GM19324 (cell line): ENCODE data around the gene MGMT.

Source experiments
- ATAC-seq: cut with Tn5 transposase; IDR thresholded peaks from one replicate; pipeline ENCODE4 v1.9.1; 2021; ENCODE audit warnings: mild to moderate bottlenecking, moderate library complexity; ENCODE audit not compliant: unreplicated experiment, low FRiP score

Gene MGMT

DNA sequence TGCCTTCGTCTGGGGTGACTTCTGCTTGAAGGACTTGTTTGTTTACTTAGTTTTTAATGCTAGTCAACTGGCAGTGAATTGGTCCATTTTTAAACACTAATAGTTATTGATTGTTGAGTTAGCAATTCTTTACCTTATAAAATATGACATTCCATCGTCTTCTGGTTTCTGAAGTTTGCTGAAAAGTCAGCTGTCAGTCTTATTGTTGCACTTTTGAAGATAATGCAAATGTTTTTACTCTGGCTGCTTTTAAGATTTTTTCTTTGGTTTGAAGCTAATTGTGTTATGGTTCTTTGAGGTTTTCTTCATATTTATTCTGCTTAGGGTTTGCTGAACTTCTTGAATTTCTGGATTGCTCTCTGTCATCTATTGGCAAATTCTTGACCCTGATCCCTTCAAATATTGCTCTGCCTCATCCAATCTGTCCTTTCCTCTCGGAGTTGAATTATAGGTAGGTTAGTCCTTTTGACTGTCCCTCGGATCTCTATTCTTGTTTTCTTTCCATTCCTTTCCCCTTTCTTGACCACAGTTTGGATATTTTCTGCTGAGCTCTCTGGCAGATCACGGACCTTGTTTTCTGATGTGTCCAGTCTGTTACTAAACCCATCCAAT is 24.2 kb downstream of the MGMT start:
- ATAC-seq = no peak

DNA sequence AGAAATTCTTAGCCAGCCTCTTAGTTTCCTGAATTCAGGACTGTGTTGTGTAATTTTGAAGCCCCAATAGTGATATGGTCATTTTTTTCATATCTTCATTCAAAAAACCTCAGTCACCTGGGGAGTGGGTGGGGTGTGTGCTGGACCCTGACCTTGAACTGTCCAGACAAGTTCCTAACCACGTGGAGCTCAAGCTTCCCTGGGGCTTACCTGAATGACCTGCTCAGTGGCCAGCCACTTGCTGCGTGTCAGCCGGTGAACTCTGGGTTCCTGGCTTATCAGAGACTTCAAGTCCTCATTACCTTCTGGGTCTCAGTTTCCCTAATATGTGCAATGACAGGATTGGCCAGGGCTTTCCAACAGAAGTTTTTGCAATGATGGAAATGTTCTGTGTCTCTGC is 27.1 kb downstream of the MGMT start:
- ATAC-seq = no peak

DNA sequence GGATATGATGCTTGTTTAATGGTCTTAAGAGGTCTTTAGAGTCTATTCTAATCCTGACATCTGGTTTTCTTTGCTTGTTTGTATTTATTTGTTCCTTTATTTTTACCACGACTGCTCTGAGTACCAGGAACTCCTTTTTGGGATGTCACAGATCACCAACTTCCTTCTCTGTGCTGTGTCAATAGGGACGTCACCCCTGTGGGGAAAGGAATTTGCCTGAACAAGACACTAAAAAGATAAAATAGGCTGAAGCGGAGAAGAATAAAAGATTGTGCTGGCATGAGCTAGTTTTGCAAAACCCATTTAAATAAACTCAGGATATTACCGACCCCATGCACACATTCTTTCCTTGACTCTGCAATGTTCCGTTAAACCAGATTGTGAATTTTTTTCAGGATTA is 27.7 kb downstream of the MGMT start:
- ATAC-seq = no peak

DNA sequence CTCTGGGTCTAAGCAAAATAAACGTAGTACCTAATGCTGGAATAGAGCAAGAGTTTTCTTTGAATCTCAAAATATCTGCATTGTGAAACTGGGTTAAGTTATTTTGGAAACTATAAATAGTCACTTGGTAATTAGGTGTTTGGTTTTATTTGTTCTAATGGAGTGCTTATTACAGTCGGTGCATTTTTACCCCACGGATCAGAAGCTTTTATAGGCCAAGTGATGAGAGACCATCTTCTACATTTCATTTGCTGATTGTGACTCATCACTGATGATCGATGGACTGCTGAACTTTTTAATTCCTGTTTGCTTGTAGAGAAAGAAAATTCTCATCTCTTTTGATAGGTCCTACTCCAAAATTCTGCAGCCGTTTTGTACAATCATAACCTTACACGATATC is 28.2 kb downstream of the MGMT start:
- ATAC-seq = no peak

DNA sequence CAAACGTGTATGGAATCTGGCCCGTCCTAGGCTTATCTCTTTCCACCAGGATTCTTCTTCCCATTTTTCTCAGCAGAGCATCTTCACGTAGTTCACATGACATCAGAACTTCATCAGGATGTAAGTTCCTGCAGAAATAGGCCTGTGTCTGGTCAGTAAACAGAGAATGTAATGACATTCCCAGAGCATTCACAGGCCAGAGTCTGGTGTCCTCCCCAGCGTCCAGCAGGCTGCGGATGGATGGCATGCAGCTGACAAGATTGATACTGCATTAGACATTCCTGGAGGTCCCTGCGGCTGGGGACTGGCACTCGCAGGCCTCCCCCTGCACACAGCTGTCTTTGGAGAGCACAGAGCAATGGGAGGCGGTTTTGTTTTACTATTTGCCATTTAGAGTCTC is 28.7 kb downstream of the MGMT start:
- no peak for ATAC-seq

DNA sequence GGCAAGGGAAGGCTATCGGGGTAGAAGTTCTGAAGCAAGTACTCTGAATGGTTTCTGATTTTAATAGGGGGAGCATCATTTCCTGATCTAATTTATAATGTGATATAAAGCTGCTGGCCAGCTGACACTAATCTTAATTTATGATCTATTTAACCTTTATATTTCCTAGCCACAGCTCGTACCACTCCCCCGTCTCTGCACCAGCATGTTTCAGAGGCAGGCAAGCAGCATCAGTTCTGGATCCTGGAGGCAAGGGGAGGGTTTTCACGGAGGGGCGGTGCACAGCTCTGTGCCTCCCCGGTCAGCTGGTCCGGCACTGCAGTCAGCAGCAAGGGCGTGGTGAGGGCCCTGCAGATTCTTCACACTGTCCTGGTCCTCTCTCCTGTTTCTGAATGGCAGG is 30.0 kb downstream of the MGMT start:
- no peak for ATAC-seq

DNA sequence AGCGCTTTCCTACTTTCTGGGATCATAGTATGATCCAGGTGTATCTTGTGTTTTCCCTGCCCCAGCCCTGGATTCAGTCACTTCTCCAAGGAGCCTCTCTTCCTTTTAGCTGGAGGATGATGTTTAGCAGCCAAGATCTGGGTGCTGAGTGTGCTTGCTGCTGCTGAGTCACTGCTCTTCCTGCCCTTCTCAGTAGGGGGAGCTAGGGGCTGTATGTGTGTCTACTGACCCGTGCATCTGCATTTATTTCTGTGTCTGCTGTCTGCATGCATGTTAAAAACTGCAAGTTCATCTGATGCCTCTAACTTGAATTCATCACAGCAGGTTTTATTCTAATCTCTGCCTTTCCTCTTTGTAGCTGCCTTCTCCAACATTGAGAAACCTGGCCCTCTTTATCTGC is 31.6 kb downstream of the MGMT start:
- ATAC-seq = no peak

DNA sequence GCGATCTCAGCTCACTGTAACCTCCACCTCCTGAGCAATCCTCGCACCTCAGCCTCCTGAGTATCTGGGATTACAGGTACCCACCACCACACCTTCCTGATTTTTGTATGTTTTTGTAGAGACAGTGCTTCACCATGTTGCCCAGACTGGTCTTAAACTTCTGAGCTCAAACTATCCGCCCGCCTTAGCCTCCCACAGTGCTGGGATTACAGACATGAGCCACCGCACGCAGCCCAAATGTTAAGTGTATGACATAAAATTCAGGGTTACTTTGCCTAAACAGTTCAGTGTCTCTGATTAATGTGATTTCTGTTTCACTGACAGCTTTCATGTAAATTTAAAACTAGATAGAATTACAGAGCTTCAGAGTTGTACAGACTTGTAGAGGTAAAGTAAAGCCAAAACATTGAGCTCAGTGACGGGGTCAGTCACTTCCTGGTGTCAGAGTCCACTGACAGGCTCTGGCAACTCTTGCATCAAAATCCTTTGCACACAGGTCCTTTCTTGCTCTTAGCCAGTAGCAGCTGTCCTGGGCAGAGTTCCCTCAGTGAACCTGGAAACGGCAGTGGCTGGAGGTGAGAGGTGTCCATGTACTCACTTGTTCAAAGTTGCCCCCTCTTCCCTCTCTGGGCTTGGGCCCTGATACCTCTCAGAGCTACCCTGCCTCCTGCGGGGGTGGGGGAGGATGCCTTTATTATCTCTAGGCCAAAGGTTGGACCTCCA is 33.7 kb downstream of the MGMT start:
- no peak for ATAC-seq

DNA sequence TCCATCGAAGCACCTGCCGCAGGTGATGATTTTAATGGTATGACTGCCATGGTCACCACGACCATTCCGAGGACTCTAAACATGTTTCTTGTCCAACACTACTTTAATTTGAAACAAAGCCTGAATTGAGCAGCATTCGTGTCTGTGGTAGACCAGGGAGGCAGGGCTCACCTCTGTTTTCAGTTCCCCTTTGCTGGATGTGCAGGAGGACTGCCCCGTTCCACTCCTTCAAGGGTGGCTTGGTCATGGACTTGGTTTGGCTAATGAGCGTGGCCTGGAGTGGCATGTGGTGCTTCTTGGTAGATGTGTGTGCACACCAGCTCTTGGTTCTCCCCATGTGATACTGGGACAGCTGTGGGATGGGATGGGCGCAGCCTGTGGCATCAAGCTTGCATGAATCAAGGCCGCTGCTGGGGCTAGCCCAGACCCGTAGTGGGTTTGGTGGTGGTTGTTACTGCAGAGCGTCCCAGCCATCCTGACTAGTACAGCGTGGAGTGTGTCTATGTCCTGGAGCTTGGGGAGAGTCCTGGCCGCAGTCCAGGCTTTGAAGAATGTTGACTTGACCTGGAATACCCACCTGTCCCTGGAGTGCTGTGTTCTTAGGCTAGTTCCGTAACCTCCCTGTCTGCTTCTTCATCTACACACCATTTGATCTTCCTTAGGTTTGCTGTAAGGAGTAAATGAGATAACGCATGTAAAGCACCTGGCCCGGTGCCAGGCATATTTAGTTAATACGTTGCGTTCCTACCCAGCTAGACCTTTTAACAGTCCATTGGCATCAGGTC is 34.8 kb downstream of the MGMT start:
- ATAC-seq = no peak

DNA sequence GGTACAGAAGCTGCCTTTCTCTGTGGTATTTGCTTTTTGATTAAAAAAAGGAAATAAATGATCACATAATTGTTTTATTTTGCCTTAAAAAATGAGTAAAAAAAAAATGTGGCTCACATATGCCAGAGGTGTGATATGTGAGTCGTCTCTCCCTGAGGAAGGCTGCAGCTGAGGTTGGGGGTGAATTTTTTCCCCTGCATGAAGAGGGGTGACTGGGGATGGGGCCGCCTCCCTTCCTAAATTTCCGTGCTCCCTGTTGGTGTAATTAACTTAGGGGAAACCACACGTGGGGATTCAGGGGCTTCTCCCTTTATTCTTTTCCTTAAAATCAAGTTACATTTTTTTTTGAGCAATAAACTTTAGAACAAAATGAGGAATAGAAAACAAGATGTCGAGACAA is 35.4 kb downstream of the MGMT start:
- no peak for ATAC-seq

DNA sequence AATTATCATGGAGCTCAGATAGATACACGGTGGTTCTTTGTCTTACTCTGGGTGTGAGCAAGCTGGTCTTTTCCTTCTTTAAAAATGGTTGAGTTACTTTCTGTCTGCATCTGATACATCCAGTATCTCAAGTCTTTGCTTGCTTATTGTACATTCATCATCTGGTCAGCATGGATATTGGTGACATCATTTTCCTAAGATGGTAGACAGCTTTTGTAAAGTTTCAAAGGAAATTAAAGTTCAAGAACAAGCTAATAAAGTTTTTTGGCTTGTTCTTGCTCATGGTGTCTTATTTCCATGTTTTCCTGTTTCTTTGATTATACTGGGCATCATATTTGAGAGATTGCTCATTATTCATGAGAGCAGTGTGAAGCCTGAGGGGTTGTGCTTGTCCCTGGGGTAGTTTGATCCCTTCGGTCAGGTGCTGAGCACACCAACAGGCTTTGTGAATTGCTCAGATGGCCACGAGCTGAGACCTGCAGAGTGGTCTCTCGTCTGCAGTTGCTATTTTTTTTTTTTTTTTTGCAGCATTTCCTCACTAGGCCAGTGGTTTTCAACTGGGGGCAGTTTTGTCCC is 38.5 kb downstream of the MGMT start:
- no peak for ATAC-seq

DNA sequence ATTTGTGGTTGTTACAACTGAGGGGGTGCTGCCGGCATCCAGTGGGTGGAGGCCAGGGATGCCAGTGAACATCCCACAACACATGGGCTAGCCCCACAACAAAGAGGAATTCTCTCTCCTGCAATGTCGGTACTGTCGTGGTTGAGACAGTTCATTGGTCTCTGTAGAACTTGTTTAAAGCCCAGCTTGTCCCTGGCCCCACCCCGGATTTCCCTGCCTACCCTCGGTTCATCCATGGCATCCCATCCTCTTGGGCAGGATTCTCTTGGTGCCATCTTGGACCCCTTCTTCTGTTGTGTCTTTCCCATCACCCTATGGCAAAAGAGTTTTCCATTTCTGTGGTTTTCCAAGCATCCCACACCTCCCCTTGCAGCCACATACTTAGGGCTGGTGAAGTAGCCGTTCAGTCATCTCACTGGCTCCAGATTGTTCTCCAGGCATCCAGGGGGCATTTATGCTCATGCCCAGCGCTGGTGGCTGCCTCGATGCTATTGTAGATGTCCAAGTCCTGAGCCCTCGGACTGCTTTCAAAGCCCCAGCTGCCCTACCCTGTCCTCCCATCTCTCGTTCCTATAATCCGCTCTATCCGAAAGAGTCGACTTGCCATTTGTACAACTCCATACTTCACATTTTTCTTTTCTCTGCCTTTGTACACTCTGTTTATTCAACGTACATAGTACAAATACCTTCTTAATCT is 39.2 kb downstream of the MGMT start:
- no peak for ATAC-seq

DNA sequence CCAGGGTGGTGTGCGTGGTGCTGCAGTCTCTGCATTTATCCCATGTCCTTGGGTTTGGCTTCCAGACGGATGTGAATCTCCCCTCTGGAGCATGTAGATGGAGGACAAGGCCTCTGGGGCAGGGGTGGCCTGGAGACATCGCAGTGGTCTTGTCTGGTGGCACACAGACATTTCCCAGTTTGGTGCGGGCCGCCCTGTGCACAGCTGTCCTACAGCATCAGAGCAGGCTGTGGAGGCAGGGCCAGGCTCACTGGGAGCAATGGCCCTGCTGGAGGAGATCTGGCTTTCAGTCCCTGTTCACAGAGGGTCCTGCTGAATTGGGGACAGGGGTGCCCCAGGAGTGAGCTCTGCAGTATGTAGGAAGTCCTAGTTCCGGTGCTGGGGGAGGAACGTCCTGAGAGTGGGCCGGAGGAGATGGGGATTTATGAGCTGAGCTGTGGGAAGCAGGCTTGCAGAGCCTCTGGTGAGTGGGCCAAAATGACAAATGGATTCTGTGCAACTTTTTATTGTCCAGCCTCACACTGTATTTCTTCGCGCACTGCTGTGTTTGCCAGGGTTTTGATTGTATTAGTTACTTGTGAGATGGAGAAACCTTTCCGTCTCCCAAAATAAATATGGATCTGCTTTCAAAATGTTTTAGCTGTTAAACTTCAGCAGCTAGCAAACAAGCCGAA is 40.3 kb downstream of the MGMT start:
- no peak for ATAC-seq

DNA sequence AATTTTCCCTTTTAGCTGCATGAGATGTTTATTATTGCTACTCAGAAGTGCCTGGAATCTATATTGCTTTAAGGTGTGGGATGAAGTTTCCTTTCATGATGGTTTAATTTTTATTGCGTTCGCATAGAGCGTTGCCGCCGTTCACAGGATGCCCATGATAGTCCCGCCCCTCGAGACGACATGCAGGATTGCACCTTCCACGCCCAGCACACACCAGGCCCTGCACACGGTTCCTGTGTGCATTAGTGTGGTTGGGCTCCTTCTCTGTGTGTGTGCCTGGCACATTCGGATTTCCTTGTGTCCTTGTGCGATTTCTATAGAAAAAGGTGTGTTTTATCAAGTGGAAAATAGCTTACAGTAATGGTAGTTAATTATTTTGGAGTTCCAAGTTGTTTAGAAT is 42.1 kb downstream of the MGMT start:
- no peak for ATAC-seq

DNA sequence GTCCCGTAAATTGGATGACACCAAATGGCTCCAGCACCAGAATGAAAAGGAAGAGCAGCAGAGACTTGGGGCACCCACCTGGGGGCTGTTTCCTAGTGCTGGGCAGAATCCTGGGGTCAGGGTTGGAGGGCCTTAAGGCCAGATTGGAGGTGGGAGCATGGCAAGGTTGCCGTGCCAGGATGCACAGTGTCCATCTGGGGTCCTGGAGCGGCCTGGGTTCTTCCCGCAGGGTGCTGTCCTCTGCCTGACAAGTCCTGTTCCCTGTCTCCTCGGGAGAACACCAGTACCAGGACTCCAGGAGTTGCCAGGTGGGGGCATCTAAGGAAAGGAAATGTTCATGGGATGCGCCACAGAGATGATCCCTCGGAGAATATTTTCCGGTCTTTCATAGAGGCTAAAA is 42.8 kb downstream of the MGMT start:
- no peak for ATAC-seq

DNA sequence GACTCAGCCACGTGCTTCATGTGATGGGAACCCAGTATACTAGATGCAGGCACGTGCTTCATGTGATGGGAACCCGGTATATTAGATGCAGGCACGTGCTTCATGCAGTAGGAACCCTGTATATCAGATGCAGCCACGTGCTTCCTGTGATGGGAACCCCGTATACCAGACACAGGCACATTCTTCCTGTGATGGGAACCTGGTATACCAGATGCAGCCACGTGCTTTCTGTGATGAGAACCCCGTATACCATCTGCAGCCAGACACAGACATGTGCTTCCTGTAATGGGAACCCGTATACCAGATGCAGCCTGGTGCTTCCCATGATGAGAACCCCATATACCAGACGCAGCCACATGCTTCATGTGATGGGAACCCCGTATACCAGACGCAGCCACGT is 44.0 kb downstream of the MGMT start:
- ATAC-seq = no peak

DNA sequence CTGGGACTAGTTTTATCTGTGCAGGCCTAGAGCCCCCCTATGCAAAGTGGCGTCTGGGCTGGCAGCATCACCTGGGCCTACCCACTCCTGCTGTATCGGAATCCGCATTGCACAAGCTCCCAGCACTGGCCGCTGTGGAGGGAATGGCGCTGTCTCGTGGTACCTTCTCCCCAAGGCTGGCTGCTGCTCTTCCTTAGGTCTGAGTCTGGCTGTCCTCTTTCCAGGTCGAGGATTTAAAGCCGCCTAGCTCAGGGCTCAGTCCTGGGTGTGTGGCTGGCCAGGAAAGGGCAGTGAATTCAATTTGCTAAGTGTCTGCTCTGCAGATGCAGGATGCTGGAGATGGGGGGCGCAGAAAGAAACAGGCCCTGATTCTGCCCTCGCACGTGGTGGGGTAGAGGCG is 44.7 kb downstream of the MGMT start:
- no peak for ATAC-seq

DNA sequence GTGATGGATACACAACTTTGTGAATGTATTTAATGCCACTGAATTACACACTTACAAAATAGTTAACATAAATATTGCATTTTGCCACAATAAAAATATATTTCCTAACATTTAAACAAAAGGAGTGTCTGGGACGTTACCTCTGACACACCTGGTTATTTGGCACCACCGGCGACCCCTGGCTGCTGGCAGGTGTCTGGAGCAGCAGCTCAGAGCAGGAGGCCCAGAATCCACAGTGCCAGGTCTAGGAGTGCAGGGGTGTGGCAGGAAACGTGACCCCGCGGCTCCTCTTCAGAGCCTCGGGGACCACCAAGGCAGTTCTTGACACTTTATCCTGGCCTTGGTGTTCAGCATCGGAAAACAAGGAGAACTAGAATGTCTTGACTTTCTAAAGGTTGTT is 46.3 kb downstream of the MGMT start:
- ATAC-seq = no peak

DNA sequence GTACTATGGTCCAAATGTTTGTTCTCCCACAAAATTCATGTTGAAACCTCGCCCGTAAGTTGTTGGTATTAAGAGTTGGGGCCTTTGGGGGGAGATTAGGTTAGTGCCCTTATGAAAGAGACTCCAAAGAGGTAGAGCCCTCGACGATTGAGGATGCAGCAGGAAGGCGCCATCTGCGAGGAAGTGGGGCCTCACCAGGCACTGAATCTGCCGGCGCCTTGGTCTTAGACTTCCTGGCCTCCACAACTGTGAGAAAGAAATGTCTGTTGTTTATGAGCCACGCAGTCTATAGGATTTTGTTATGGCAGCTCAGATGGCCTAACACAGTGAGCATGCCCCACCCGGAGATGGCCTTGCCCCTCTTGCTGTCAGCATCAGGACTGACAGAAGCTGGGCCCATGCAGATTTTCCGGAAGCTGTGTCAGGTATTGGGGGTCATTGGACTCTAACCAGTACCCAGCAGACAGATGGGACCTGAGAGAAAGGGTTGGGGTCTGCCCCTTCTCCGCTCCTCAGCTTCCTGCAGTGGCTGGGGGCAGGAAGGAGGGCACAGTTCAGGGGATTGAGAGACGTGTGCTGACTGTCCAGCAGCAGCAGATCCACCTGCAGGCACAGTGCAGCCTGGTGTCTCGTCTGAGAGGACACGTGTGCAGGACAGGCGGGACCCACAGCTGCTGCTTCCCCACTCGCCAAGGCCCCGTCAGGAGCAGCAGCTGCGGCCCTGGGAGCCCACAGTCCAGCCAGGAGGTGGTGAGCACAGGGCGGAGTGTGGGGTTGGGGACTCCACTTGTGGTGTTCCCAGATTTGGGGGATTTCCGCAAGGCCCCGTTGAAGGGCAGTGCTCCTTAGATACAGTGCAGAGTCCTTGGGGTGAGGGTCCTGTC is 47.8 kb downstream of the MGMT start:
- ATAC-seq = no peak
